ENCODE measurements around the gene TACC2. TPM values are rescaled to one million over a fixed set of nuclear protein-coding genes. Genes with fewer than 3 reads are reported as not detected.

TACC2 gene
- total and polyA plus RNA-seq, 4 donors: 43.3 to 309 (median 127) TPM

DNA sequence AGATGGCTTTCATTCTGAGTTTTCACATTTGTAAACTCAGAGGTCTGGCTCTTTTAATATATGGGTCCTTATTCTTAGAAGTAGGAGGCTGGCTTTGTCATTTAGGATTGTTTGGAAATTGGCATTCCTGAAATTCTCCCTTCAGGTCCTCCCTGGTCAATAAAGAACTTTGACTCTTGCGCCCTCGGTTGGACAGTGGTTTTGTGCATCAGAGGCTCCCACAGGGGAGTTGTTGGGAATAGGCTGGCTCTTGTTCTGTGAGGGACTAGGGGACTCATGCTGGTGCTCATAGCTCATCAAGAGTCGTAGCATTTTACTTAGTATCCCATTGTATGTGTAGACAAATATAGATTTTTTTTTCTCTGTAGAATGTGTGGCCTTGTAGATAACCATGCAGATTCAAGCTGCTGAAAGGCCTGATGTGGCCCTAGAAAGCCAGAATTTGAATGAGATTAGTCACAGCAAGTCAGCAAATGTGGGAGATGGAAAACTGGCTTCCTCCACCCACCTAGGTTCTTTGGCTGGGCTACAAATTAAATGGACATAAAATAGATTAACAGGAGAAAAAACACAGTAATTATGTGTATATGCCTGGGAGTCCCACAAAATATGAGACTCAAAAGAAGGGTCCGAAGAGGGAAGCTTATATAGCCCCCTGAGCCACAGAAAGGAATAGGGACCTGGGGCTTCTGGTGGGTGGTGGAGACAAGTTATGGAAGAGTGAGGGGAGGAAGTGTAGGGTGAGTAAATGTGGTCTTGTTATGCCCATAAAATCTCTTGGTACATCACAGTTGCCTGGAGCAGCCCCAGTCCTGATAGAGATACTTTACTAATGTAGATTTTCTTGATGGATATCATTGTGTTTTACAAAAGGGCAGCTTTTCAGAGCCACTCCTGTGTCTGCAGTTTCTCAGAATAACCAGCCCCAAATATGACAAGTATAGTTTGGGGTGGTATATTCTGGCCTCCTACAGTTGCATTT lies 187.6 kb downstream of the TACC2 start:
- no peak overlapping the region for H3K27ac ChIP-seq (ENCODE audit: low read depth in 1 of 2, low read length in 1 of 2)
- no peaks in the 10 kb centered on the region for H3K9me3 ChIP-seq (ENCODE audit: control insufficient read depth in 4 of 4, insufficient read depth in 3 of 4, low read length in 3 of 4)
- DNase-seq (no peak), ATAC-seq (ENCODE audit: insufficient read depth, low FRiP score) (no peak)
- TF ChIP-seq CTCF (IDR thresholded peaks at IDR 0.05; ENCODE audit: control extremely low read depth, extremely low read depth): no peak
- peaks cover 0 to 5% (median 0%) of the 10 kb centered on the region in 4 donors for H3K36me3 ChIP-seq (ENCODE audit: control insufficient read depth in 4 of 4, insufficient read depth in 4 of 4, low read length in 4 of 4)
- no peaks in the 10 kb centered on the region for H3K27me3 ChIP-seq (ENCODE audit: control insufficient read depth in 3 of 3, insufficient read depth in 3 of 3, low read length in 2 of 3)
- peaks cover 0 to 26% (median 10%) of the 10 kb centered on the region in 5 donors for H3K4me1 ChIP-seq (ENCODE audit: control insufficient read depth in 5 of 5, insufficient read depth in 5 of 5, low read length in 5 of 5)
- 80 to 85% methylated on average over 4 of the region's 4 CpGs for WGBS, 2 donors
- no peak overlapping the region for H3K4me3 ChIP-seq
- H3K9ac ChIP-seq (ENCODE audit: insufficient read depth in 1 of 2, low read length in 2 of 2): no peak overlapping the region

DNA sequence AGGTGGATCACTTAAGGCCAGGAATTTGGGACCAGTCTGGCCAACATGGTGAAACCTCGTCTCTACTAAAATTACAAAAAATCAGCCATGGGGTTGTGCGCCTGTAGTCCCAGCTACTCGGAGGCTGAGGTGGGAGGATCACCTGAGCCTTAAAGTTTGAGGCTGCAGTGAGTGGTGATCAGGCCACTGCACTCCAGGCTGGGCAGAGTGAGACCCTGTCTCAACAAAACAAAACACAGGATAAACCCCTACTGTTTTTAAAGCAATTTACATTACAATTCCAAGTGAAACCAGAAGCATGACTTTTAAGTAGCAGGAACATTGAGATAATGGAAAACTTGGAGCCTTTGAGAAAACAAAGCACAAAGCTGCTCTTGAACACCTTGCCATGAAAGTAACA lies 189.7 kb downstream of the TACC2 start:
- no peak for TF ChIP-seq CTCF (IDR thresholded peaks at IDR 0.05; ENCODE audit: control extremely low read depth, extremely low read depth)
- WGBS, 2 donors: 94 to 96% methylated on average over 3 of the region's 3 CpGs
- ATAC-seq (ENCODE audit: insufficient read depth, low FRiP score) (no peak), DNase-seq (no peak)
- no peaks in the 10 kb centered on the region for H3K27me3 ChIP-seq (ENCODE audit: control insufficient read depth in 3 of 3, insufficient read depth in 3 of 3, low read length in 2 of 3)
- H3K9ac ChIP-seq (ENCODE audit: insufficient read depth in 1 of 2, low read length in 2 of 2): no peak overlapping the region
- no peak overlapping the region for H3K27ac ChIP-seq (ENCODE audit: low read depth in 1 of 2, low read length in 1 of 2)
- peaks cover 0 to 11% (median 6%) of the 10 kb centered on the region in 5 donors for H3K4me1 ChIP-seq (ENCODE audit: control insufficient read depth in 5 of 5, insufficient read depth in 5 of 5, low read length in 5 of 5)
- H3K4me3 ChIP-seq: no peak overlapping the region
- H3K9me3 ChIP-seq (ENCODE audit: control insufficient read depth in 4 of 4, insufficient read depth in 3 of 4, low read length in 3 of 4): no peaks in the 10 kb centered on the region
- no peaks in the 10 kb centered on the region for H3K36me3 ChIP-seq (ENCODE audit: control insufficient read depth in 4 of 4, insufficient read depth in 4 of 4, low read length in 4 of 4)

GRCh38 chr10:122181041-122181732 lies 192.2 kb downstream of the TACC2 start:
- no peak for DNase-seq
- 78 to 81% methylated on average over 5 of the region's 5 CpGs for WGBS, 2 donors
- no peak for TF ChIP-seq CTCF (IDR thresholded peaks at IDR 0.05; ENCODE audit: control extremely low read depth, extremely low read depth)
- Histone ChIP-seq H3K4me3 (no peak overlapping the region), H3K36me3 (ENCODE audit: control insufficient read depth in 4 of 4, insufficient read depth in 4 of 4, low read length in 4 of 4) (peaks cover 0 to 2% (median 0%) of the 10 kb centered on the region in 4 donors), H3K27me3 (ENCODE audit: control insufficient read depth in 3 of 3, insufficient read depth in 3 of 3, low read length in 2 of 3) (no peaks in the 10 kb centered on the region), H3K9ac (ENCODE audit: insufficient read depth in 1 of 2, low read length in 2 of 2) (no peak overlapping the region), H3K27ac (ENCODE audit: low read depth in 1 of 2, low read length in 1 of 2) (no peak overlapping the region), H3K9me3 (ENCODE audit: control insufficient read depth in 4 of 4, insufficient read depth in 3 of 4, low read length in 3 of 4) (no peaks in the 10 kb centered on the region), H3K4me1 (ENCODE audit: control insufficient read depth in 5 of 5, insufficient read depth in 5 of 5, low read length in 5 of 5) (peaks cover 0 to 8% (median 4%) of the 10 kb centered on the region in 5 donors)
- no peak for ATAC-seq (ENCODE audit: insufficient read depth, low FRiP score)

All from lung (tissue), 12 donors.